Neural progenitor cell (in vitro differentiated cells): ENCODE results near the gene LYPD5.

Experiments used
- EZH2 ChIP-seq: fragments of 200-600 bp; sonication (generic); IDR thresholded peaks from 2 replicates; pipeline ENCODE4 v1.6.1; 2017; ENCODE audit warnings: antibody characterized with exemption, mild to moderate bottlenecking, moderate library complexity
- TF ChIP-seq, protein P1 (sequence below): fragments of 200-600 bp; sonication (generic); IDR thresholded peaks from 2 replicates; pipeline ENCODE4 v1.5.1; 2017; ENCODE audit warnings: antibody characterized with exemption, mild to moderate bottlenecking

DNA sequence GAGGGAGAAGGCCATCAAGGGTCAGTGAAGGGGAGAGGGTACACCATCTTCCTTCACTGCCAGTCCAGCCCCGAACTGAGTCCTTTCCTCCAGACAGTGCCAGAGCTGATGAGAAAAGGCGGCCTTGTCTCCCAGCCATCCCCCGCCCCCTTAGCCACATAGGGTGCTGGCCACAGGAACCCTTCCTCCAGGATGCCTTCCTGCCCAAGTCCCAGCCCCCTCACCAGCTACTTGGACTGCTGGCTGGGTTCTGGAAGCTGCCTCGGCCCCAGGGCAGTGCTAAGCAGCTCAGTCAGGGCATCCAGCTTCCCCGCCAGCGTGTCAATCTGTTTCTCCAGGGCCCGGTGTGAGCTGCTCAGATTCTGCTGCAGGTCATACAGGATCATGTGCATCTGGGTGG, 34.9 kb downstream of the LYPD5 start:
- TF ChIP-seq, protein P1, sequence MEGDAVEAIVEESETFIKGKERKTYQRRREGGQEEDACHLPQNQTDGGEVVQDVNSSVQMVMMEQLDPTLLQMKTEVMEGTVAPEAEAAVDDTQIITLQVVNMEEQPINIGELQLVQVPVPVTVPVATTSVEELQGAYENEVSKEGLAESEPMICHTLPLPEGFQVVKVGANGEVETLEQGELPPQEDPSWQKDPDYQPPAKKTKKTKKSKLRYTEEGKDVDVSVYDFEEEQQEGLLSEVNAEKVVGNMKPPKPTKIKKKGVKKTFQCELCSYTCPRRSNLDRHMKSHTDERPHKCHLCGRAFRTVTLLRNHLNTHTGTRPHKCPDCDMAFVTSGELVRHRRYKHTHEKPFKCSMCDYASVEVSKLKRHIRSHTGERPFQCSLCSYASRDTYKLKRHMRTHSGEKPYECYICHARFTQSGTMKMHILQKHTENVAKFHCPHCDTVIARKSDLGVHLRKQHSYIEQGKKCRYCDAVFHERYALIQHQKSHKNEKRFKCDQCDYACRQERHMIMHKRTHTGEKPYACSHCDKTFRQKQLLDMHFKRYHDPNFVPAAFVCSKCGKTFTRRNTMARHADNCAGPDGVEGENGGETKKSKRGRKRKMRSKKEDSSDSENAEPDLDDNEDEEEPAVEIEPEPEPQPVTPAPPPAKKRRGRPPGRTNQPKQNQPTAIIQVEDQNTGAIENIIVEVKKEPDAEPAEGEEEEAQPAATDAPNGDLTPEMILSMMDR, result no peak
- TF ChIP-seq EZH2, result no peak
